Lower leg skin (tissue), 3 donors: Measurements from ENCODE around the gene DCTD.

Source experiments
- CTCF ChIP-seq, 3 donors: fragments of 450-650 bp; IDR thresholded peaks; one replicate each; pipeline ENCODE4 v1.5.1; 2016; ENCODE audit warnings: antibody characterized with exemption in 3 of 3, mild to moderate bottlenecking in 3 of 3, moderate library complexity in 2 of 3
- POLR2A ChIP-seq, 2 donors: fragments of 450-650 bp; IDR thresholded peaks; one replicate each; pipeline ENCODE4 v1.6.1; 2016 to 2017; ENCODE audit warnings: antibody characterized with exemption in 2 of 2, mild to moderate bottlenecking in 1 of 2, moderate library complexity in 1 of 2

DNA sequence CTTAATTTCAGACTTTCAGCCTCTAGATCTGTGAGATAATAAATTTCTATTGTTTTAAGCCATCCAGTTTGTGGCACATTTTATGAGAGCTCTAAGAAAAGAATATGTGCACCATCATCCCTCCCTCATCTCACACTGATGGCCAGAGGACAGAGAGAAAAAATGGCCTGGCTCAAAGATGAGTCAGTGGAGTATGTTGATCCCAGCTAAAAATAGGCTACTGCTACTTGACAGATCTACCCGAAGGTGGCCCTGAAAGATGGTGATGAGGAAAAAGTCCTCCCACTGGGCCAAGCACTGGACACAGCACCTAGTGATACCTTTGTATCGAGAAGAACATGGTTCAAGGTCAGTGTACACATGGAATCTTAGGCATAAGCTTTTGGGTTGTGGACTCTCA lies 38.2 kb upstream of the DCTD start:
- no peak for TF ChIP-seq POLR2A (IDR thresholded peaks at IDR 0.05)
- no peak for TF ChIP-seq CTCF (IDR thresholded peaks at IDR 0.05)
